ENCODE measurements around the gene ZNF607. TPM values are rescaled to one million over a fixed set of nuclear protein-coding genes. Genes with fewer than 3 reads are reported as not detected.
"Not testable (repeated sequence)": the region's sequence is repeated elsewhere in the genome, so short reads cannot be mapped to it uniquely, and the experiment has no call there.

The ZNF607 gene
- total RNA-seq, 2 donors from 2014 or later, result 3.5 to 4.1 TPM

DNA sequence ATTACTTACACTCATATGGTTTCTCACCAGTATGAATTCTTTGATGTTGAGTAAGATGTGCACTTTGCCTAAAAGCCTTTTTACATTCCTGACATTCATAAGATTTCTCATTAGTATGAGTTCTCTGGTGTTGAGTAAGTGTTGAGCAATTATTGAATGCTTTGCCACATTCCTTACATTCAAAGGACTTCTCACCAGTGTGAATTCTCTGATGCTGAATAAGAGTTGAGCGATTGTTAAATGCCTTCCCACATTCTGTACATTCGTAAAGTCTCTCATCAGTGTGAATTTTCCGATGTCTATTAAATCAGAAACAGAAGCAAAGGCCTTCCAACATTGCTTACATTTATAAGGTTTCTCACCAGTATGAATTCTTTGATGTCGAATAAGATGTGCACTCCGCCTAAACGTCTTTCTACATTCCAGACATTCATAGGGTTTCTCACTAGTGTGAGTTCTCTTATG lies 50.1 kb downstream of the ZNF607 start:
- no peak for DNase-seq (ENCODE audit: low spot score)
- no peak overlapping the region for H3K27ac ChIP-seq
- no peak for TF ChIP-seq CTCF (IDR thresholded peaks at IDR 0.05)

GRCh38 chr19:37657157-37657556 lies 62.4 kb downstream of the ZNF607 start:
- H3K36me3 ChIP-seq; DNase-seq (ENCODE audit: low spot score); H3K27me3 ChIP-seq (replicated peaks; ENCODE audit: insufficient read depth); H3K9me3 ChIP-seq; ATAC-seq (ENCODE audit: insufficient number of reproducible peaks, low FRiP score, low read depth); H3K27ac ChIP-seq; H3K4me3 ChIP-seq: not testable (repeated sequence)
- peaks cover 17 to 26% of the 10 kb centered on the region in 2 donors for H3K4me1 ChIP-seq (ENCODE audit: control insufficient read depth in 1 of 2, low read depth in 2 of 2)

More for the DNA sequence above, 50.1 kb downstream of the ZNF607 start:
- Histone ChIP-seq H3K9me3 (peaks cover 84% of the 10 kb centered on the region), H3K4me1 (ENCODE audit: control insufficient read depth in 1 of 2, low read depth in 2 of 2) (no peaks in the 10 kb centered on the region), H3K36me3 (no peaks in the 10 kb centered on the region), H3K4me3 (no peak overlapping the region), H3K27me3 (replicated peaks; ENCODE audit: insufficient read depth) (no peaks in the 10 kb centered on the region)
- no peak for ATAC-seq (ENCODE audit: insufficient number of reproducible peaks, low FRiP score, low read depth)

DNA sequence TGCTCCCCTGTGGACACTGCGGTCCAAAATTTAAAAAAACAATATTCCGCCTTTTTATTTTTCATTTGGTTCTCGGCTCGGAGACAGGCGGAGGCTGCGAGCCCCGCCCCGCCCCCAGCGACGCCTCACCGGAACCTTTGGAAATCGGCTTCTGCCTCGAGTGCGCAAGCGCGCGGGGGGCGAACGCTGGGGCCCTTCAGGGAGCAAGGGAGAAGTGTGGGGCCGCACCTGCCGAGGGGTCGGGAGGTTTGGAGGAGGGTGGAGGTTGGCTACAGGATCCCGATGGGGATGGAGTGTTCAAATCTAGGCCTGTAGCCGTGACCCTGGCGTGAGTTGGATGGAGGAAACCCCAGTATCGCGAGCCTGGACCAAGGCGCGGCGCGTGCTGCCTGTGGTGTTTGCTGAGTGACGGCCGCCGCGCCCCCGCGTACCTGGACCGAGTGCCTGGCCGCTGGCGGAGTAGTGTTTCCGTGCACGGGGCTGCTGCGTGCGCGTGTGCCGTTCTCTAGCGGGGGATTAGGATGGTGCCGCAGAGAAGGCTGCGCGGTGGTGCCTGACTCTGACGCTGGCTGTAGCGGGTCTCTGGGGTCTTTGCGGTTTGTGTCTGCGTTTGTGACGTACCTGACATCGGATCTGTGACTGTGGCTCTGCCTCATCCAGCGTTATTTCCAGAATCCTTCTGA lies 63.7 kb downstream of the ZNF607 start:
- peaks cover 17 to 26% of the 10 kb centered on the region in 2 donors for H3K4me1 ChIP-seq (ENCODE audit: control insufficient read depth in 1 of 2, low read depth in 2 of 2)
- H3K27me3 ChIP-seq (replicated peaks; ENCODE audit: insufficient read depth), result no peaks in the 10 kb centered on the region
- H3K27ac ChIP-seq, result peak overlapping the region; percentile 76 to 82
- DNase-seq (ENCODE audit: low spot score) (peak; percentile 28), ATAC-seq (ENCODE audit: insufficient number of reproducible peaks, low FRiP score, low read depth) (peak; percentile 63)
- no peak for TF ChIP-seq CTCF (IDR thresholded peaks at IDR 0.05)
- H3K4me3 ChIP-seq, result peak overlapping the region; percentile 95
- H3K9me3 ChIP-seq, result no peaks in the 10 kb centered on the region
- H3K36me3 ChIP-seq, result no peaks in the 10 kb centered on the region

DNA sequence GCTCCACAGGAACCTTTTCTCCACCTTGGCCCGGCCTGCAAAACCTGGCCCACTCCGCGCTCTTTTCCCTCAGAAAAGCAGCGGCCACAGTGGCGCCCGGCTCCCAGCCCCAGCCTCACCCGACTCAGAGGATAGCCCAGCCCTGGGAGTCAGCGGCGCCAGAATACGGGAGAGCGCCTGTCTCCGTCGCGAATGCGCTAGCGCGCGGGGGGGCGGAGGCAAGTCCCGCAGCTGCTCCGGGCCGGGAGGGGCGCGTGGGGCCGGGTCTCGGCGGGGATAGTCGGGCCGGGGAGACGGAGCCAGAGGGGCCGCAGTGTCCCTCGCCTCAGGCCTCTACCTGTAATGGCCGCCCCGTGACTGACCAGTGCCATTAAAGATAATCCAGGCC lies 64.3 kb downstream of the ZNF607 start, which contains the start of gene ZFP30:
ZFP30 (minus strand) TSS at position 165 of the 388 bp plus-strand sequence. CDS start 7,643 bp downstream, outside the sequence.
- Histone ChIP-seq H3K4me3 (peak within 1 kb of the TSS; percentile 95), H3K27ac (peak within 1 kb of the TSS; percentile 76 to 82), H3K9me3 (no peaks in the 10 kb centered on the region), H3K27me3 (replicated peaks; ENCODE audit: insufficient read depth) (no peaks in the 10 kb centered on the region), H3K36me3 (no peaks in the 10 kb centered on the region), H3K4me1 (ENCODE audit: control insufficient read depth in 1 of 2, low read depth in 2 of 2) (peaks cover 17 to 26% of the 10 kb centered on the region in 2 donors)
- peak; percentile 55 for ATAC-seq (ENCODE audit: insufficient number of reproducible peaks, low FRiP score, low read depth)
- TF ChIP-seq CTCF (IDR thresholded peaks at IDR 0.05), result no peak
- DNase-seq (ENCODE audit: low spot score), result peak; percentile 36

GRCh38 chr19:37654629-37655300 lies 64.8 kb downstream of the ZNF607 start:
- no peak for ATAC-seq (ENCODE audit: insufficient number of reproducible peaks, low FRiP score, low read depth)
- Histone ChIP-seq H3K9me3 (no peaks in the 10 kb centered on the region), H3K4me1 (ENCODE audit: control insufficient read depth in 1 of 2, low read depth in 2 of 2) (peaks cover 17 to 26% of the 10 kb centered on the region in 2 donors), H3K4me3 (peak overlapping the region; percentile 95), H3K27me3 (replicated peaks; ENCODE audit: insufficient read depth) (no peaks in the 10 kb centered on the region), H3K27ac (peak overlapping the region; percentile 76 to 82), H3K36me3 (peaks cover under 1% of the 10 kb centered on the region)
- no peak for DNase-seq (ENCODE audit: low spot score)
- no peak for TF ChIP-seq CTCF (IDR thresholded peaks at IDR 0.05)
